DND-41 (cell line): ENCODE results near the gene CYP2U1.
"Not testable (repeated sequence)": the region's sequence is repeated elsewhere in the genome, so short reads cannot be mapped to it uniquely, and the experiment has no call there.

Experiments used
- ATAC-seq: fragments of 200-7000 bp; cut with Tn5 transposase; 3 replicates; pipeline ENCODE4 v1.9.1; 2021; ENCODE audit warnings: low read depth; ENCODE audit not compliant: insufficient read depth
- DNase-seq: peaks from one replicate; pipeline ENCODE4 v3.0.0-alpha.2; 2020
- H2AFZ ChIP-seq: 2 replicates; pipeline ENCODE4 v1.6.0; 2012; ENCODE audit warnings: low read depth, low read length
- H3K27ac ChIP-seq: 2 replicates; pipeline ENCODE4 v1.5.1; 2012; ENCODE audit warnings: low read length, inconsistent platforms
- H3K27me3 ChIP-seq: fragments of 200-600 bp; sonication (generic); 2 replicates; pipeline ENCODE4 v1.6.0; 2012; ENCODE audit warnings: low read length, mild to moderate bottlenecking, inconsistent platforms; ENCODE audit not compliant: insufficient read depth, poor library complexity
- H3K36me3 ChIP-seq: 2 replicates; pipeline ENCODE4 v1.5.1; 2012; ENCODE audit warnings: low read length, inconsistent platforms; ENCODE audit not compliant: insufficient read depth
- H3K4me1 ChIP-seq: 2 replicates; pipeline ENCODE4 v1.5.1; 2012; ENCODE audit warnings: mild to moderate bottlenecking, low read length; ENCODE audit not compliant: insufficient read depth
- H3K4me2 ChIP-seq: 2 replicates; pipeline ENCODE4 v1.6.0; 2012; ENCODE audit warnings: mild to moderate bottlenecking, moderate library complexity, low read length, inconsistent platforms; ENCODE audit not compliant: insufficient read depth
- H3K4me3 ChIP-seq, 2 experiments: fragments of 200-600 bp in 1 of 2; shearing (Covaris generic) in 1 of 2; 2 replicates each; pipeline ENCODE4 v1.5.1; 2012 to 2016; ENCODE audit warnings: inconsistent platforms in 2 of 2, low read length in 2 of 2, mild to moderate bottlenecking in 2 of 2, low read depth in 1 of 2, moderate library complexity in 1 of 2
- H3K79me2 ChIP-seq: 2 replicates; pipeline ENCODE4 v1.6.0; 2012; ENCODE audit warnings: low read length, inconsistent platforms; ENCODE audit not compliant: insufficient read depth
- H3K9ac ChIP-seq: 2 replicates; pipeline ENCODE4 v1.6.0; 2012; ENCODE audit warnings: low read depth, mild to moderate bottlenecking, inconsistent platforms, low read length, moderate library complexity
- H3K9me3 ChIP-seq: 2 replicates; pipeline ENCODE4 v1.5.1; 2012; ENCODE audit warnings: low read length, moderate library complexity, mild to moderate bottlenecking, inconsistent platforms; ENCODE audit not compliant: insufficient read depth, severe bottlenecking
- H4K20me1 ChIP-seq: 2 replicates; pipeline ENCODE4 v1.6.0; 2012; ENCODE audit warnings: low read length; ENCODE audit not compliant: insufficient read depth
- CTCF ChIP-seq: IDR thresholded peaks from 2 replicates; pipeline ENCODE4 v1.5.1; 2012; ENCODE audit warnings: borderline replicate concordance, low read length, moderate library complexity, mild to moderate bottlenecking; ENCODE audit not compliant: poor library complexity, severe bottlenecking; ENCODE audit errors: extremely low read depth
- EZH2 ChIP-seq: IDR thresholded peaks from 3 replicates; pipeline ENCODE4 v1.6.1; 2012; ENCODE audit warnings: borderline replicate concordance, low read depth, mild to moderate bottlenecking, moderate library complexity, low read length, inconsistent platforms; ENCODE audit not compliant: severe bottlenecking

The CYP2U1 gene

DNA sequence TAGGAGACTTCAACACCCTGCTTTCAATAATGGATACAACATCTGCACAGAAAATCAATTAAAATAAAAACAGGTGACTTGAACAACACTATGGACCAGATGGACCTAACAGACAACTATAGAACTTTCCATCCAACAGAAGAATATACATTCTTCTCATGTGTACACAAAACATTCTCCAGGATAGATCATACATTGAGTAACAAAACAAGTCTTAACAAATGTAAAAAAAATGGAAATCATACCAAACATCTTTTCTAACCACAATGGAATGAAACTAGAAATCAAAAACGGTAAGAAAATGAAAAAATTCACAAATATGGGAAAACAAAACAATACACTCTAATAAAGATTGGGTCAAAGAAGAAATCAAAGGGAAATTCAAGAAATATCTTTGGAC lies 24.7 kb downstream of the CYP2U1 start:
- H3K27ac ChIP-seq: no peak overlapping the region
- H3K4me1 ChIP-seq: no peaks in the 10 kb centered on the region
- DNase-seq: no peak
- peaks cover 9% of the 10 kb centered on the region for H3K9me3 ChIP-seq
- no peaks in the 10 kb centered on the region for H3K27me3 ChIP-seq
- no peak overlapping the region for H3K4me2 ChIP-seq
- H4K20me1 ChIP-seq: no peaks in the 10 kb centered on the region
- no peak for ATAC-seq
- H3K79me2 ChIP-seq: no peaks in the 10 kb centered on the region
- H3K4me3 ChIP-seq: no peak overlapping the region
- no peaks in the 10 kb centered on the region for H3K36me3 ChIP-seq
- TF ChIP-seq EZH2: no peak
- H2AFZ ChIP-seq: no peak overlapping the region
- no peak overlapping the region for H3K9ac ChIP-seq

GRCh38 chr4:107966903-107967302 lies 35.6 kb downstream of the CYP2U1 start:
- H4K20me1 ChIP-seq: no peaks in the 10 kb centered on the region
- no peaks in the 10 kb centered on the region for H3K4me1 ChIP-seq
- no peak for TF ChIP-seq CTCF
- no peak for TF ChIP-seq EZH2
- no peaks in the 10 kb centered on the region for H3K27me3 ChIP-seq
- H3K9me3 ChIP-seq: no peaks in the 10 kb centered on the region
- no peak overlapping the region for H3K9ac ChIP-seq
- no peak for ATAC-seq
- DNase-seq: no peak
- no peak overlapping the region for H3K4me2 ChIP-seq
- no peak overlapping the region for H3K4me3 ChIP-seq
- no peaks in the 10 kb centered on the region for H3K36me3 ChIP-seq
- H2AFZ ChIP-seq: no peak overlapping the region
- no peak overlapping the region for H3K27ac ChIP-seq
- H3K79me2 ChIP-seq: no peaks in the 10 kb centered on the region

- not testable (repeated sequence) for H3K4me3 ChIP-seq, H3K9ac ChIP-seq, H3K27ac ChIP-seq, ATAC-seq, H3K4me1 ChIP-seq, H3K9me3 ChIP-seq, H3K27me3 ChIP-seq, H3K79me2 ChIP-seq, H3K36me3 ChIP-seq, H2AFZ ChIP-seq, DNase-seq, H4K20me1 ChIP-seq, H3K4me2 ChIP-seq
These were observed 36.2 kb downstream of the CYP2U1 start for GRCh38 chr4:107967519-107967918.

DNA sequence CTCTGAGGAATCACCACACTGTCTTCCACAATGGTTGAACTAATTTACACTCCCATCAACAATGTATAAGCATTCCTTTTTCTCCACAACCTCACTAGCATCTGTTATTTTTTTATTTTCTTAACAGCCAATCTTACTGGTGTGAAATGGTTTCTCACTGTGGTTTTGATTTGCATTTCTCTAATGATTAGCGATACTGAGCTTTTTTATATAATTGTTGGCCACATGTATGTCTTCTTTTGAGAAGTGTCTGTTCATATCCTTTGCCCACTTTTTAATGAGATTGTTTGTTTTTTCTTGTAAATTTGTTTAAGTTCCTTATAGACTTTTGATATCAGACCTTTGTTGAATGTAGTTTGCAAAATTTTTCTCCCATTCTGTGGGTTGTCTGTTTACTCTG lies 36.6 kb downstream of the CYP2U1 start:
- not testable (repeated sequence) for H3K9me3 ChIP-seq, H3K27ac ChIP-seq, H3K4me2 ChIP-seq, ATAC-seq, H3K4me3 ChIP-seq, H3K36me3 ChIP-seq, H2AFZ ChIP-seq, H3K9ac ChIP-seq, H3K79me2 ChIP-seq, H4K20me1 ChIP-seq, DNase-seq, H3K27me3 ChIP-seq, H3K4me1 ChIP-seq

DNA sequence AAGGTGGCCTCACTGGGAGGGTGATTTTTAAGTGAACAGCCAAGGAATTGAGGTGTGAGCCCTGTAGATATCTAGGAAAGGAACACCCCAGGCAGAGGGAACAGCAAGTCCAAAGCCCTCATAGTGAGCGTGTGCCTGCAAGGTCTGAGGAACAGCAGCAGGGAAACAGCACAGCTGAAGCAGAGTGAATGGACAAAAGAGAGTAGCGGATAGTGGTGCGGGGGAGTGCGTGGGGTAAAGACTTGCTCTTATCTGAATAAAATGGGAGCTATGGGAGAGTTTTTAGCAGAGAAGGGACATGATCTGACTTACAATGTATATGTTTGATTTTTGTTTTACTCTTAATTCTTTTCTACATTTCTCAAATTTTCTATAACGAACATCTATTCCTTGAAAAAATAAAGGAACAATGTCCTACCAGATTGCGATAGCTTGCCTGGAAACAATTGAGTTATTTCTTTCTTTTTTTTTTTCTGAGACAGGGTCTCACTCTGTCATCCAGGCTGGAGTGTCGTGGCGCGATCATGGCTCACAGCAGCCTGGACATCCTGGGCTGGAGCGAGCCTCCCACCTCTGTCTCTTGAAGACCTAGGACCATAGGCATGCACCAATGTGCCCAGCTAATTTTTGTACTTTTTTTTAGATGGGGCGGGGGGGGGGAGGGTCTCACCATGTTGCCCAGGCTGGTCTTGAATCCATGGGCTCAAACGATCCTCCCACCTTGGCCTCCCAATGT lies 38.9 kb downstream of the CYP2U1 start:
- Histone ChIP-seq H3K27me3 (no peaks in the 10 kb centered on the region), H3K9me3 (no peaks in the 10 kb centered on the region), H3K4me2 (no peak overlapping the region), H3K4me1 (no peaks in the 10 kb centered on the region), H3K36me3 (no peaks in the 10 kb centered on the region), H2AFZ (no peak overlapping the region), H3K79me2 (no peaks in the 10 kb centered on the region), H3K4me3 (no peak overlapping the region), H3K27ac (no peak overlapping the region), H3K9ac (no peak overlapping the region), H4K20me1 (no peaks in the 10 kb centered on the region)
- TF ChIP-seq EZH2: no peak
- no peak for TF ChIP-seq CTCF
- no peak for ATAC-seq
- no peak for DNase-seq
